ENCODE data around the gene SDCBP2. TPM values are rescaled to one million over a fixed set of nuclear protein-coding genes. Genes with fewer than 3 reads are reported as not detected.

Gene SDCBP2
- polyA plus RNA-seq, 2 of the 4 experiments (the other 2 are of a cell fraction) = 0.35 to 0.58 TPM

GRCh38 chr20:1272368-1273100 lies 56.4 kb downstream of the SDCBP2 start:
- no peak for DNase-seq (ENCODE audit: low read depth in 1 of 2, low spot score in 1 of 2)
- no peak overlapping the region for H3K4me2 ChIP-seq
- no peak overlapping the region for H3K27ac ChIP-seq
- 0 out of 3 replicates have a peak, but pooled peaks cover 2% of the 10 kb centered on the region for H3K4me1 ChIP-seq
- no peak for FAIRE-seq
- H3K4me3 ChIP-seq = no peak overlapping the region
- ChIA-PET CTCF (interaction anchor here (0.9 to 1.7 kb wide), 5 partner anchors 8 to 231 kb away, joined by 3 to 4 read pairs (median 4); no protein-coding TSS in a partner anchor), POLR2A (no interaction called here)
- ATAC-seq = no peak
- WGBS (ENCODE audit: missing lambda C conversion rate) = 85% methylated on average over 6 of the region's 6 CpGs
- TF ChIP-seq POLR2A (IDR thresholded peaks at IDR 0.05; ENCODE audit: low read length) (no peak), MAFK (IDR thresholded peaks at IDR 0.05; ENCODE audit: partially characterized antibody) (peak; percentile 77)
- H3K9me3 ChIP-seq = no peaks in the 10 kb centered on the region

GRCh38 chr20:1269850-1270249 lies 59.1 kb downstream of the SDCBP2 start:
- H3K4me1 ChIP-seq = peaks cover 21% of the 10 kb centered on the region
- H3K27ac ChIP-seq = no peak overlapping the region
- no peaks in the 10 kb centered on the region for H3K9me3 ChIP-seq
- H3K4me3 ChIP-seq = no peak overlapping the region
- 98% methylated on average over 3 of the region's 3 CpGs for WGBS (ENCODE audit: missing lambda C conversion rate)
- no peak overlapping the region for H3K4me2 ChIP-seq
- no peak for DNase-seq (ENCODE audit: low read depth in 1 of 2, low spot score in 1 of 2)
- no peak for TF ChIP-seq EP300 (IDR thresholded peaks at IDR 0.05)
- TF ChIP-seq TP53 (CRISPR knock-in tag; IDR thresholded peaks at IDR 0.05) = no peak
- no peak for TF ChIP-seq CEBPB (IDR thresholded peaks at IDR 0.05)
- no peak for TF ChIP-seq HDAC2 (IDR thresholded peaks at IDR 0.05)
- no peak for TF ChIP-seq PHF8 (IDR thresholded peaks at IDR 0.05; ENCODE audit: borderline replicate concordance, low read depth)
- no peak for TF ChIP-seq POLR2A (IDR thresholded peaks at IDR 0.05; ENCODE audit: low read length)
- TF ChIP-seq FOXS1 (CRISPR knock-in tag; IDR thresholded peaks at IDR 0.05) = no peak
- TF ChIP-seq NPAS2 (CRISPR knock-in tag; IDR thresholded peaks at IDR 0.05; ENCODE audit: borderline replicate concordance) = no peak
- TF ChIP-seq HOXB5 (CRISPR knock-in tag; IDR thresholded peaks at IDR 0.05) = no peak
- no peak for TF ChIP-seq MAFK (IDR thresholded peaks at IDR 0.05; ENCODE audit: partially characterized antibody)
- TF ChIP-seq POLR2AphosphoS2 (conservative IDR thresholded peaks at IDR 0.05; ENCODE audit: low read length) = no peak
- TF ChIP-seq JUNB (IDR thresholded peaks at IDR 0.05) = no peak
- no peak for TF ChIP-seq RNF2 (IDR thresholded peaks at IDR 0.05; ENCODE audit: borderline replicate concordance, low read depth)
- no peak for TF ChIP-seq CTCF (IDR thresholded peaks at IDR 0.05)
- no peak for TF ChIP-seq CHD4 (IDR thresholded peaks at IDR 0.05; ENCODE audit: borderline replicate concordance)
- FAIRE-seq = no peak
- ChIA-PET CTCF (interaction anchor here (0.9 to 2.7 kb wide), 5 partner anchors 10 to 234 kb away, joined by 3 to 9 read pairs (median 4); no protein-coding TSS in a partner anchor), POLR2A (no interaction called here)
- no peak for ATAC-seq

- Histone ChIP-seq H3K9me3 (no peaks in the 10 kb centered on the region), H3K4me2 (no peak overlapping the region), H3K4me3 (no peak overlapping the region), H3K27ac (no peak overlapping the region), H3K4me1 (peaks cover 21% of the 10 kb centered on the region)
- DNase-seq (ENCODE audit: low read depth in 1 of 2, low spot score in 1 of 2) = no peak
- ATAC-seq = no peak
- no peak for FAIRE-seq
- ChIA-PET POLR2A (no interaction called here), CTCF (interaction anchor here (1.4 to 2.7 kb wide), 3 partner anchors 14 to 235 kb away, joined by 4 to 9 read pairs (median 6); no protein-coding TSS in a partner anchor)
- no peak for TF ChIP-seq GATA3 (IDR thresholded peaks at IDR 0.05; ENCODE audit: borderline replicate concordance)
- 86% methylated on average over 8 of the region's 8 CpGs for WGBS (ENCODE audit: missing lambda C conversion rate)
Observed at GRCh38 chr20:1269235-1269634, 59.7 kb downstream of the SDCBP2 start.

- CTCF ChIA-PET = interaction anchor here (0.6 kb wide), 1 partner anchor 211 kb away, joined by 3 read pairs; no protein-coding TSS in a partner anchor
- Histone ChIP-seq H3K4me1 (peaks cover 21% of the 10 kb centered on the region), H3K4me3 (no peak overlapping the region), H3K27ac (no peak overlapping the region), H3K9me3 (no peaks in the 10 kb centered on the region; the same call in 2 of the 3 replicates), H3K4me2 (no peak overlapping the region)
- FAIRE-seq = no peak
- DNase-seq (ENCODE audit: low read depth in 1 of 2, low spot score in 1 of 2) = no peak
- POLR2A ChIA-PET = no interaction called here
- 92% methylated on average over 3 of the region's 3 CpGs for WGBS (ENCODE audit: missing lambda C conversion rate)
- no peak for TF ChIP-seq HOXA7 (CRISPR knock-in tag; IDR thresholded peaks at IDR 0.05)
- TF ChIP-seq HOXB13 (CRISPR knock-in tag; IDR thresholded peaks at IDR 0.05; ENCODE audit: low read depth) = no peak
- no peak for TF ChIP-seq PHF8 (IDR thresholded peaks at IDR 0.05; ENCODE audit: borderline replicate concordance, low read depth)
- no peak for TF ChIP-seq JUNB (IDR thresholded peaks at IDR 0.05)
- no peak for TF ChIP-seq CTCF (IDR thresholded peaks at IDR 0.05)
- TF ChIP-seq RCOR1 (IDR thresholded peaks at IDR 0.05; ENCODE audit: low read depth, low read length) = no peak
- TF ChIP-seq ATOH8 (CRISPR knock-in tag; IDR thresholded peaks at IDR 0.05; ENCODE audit: low read depth) = no peak
- no peak for TF ChIP-seq RAD21 (conservative IDR thresholded peaks at IDR 0.05 in 1 of 2, IDR thresholded peaks at IDR 0.05 in 1 of 2)
- TF ChIP-seq TP53 (CRISPR knock-in tag; IDR thresholded peaks at IDR 0.05) = no peak
- no peak for ATAC-seq
Observed at GRCh38 chr20:1267809-1268374, 61.0 kb downstream of the SDCBP2 start.
